H1 (cell line): ENCODE data around the gene RFLNA. TPM values are rescaled to one million over a fixed set of nuclear protein-coding genes. Genes with fewer than 3 reads are reported as not detected.

ENCODE experiments used
- CTCF ChIA-PET: fragments of 300-600 bp; sonication (Branson Sonifier 250); formaldehyde crosslinking; loops from one replicate; lab custom pipeline; 2021; ENCODE audit not compliant: partially characterized antibody; lab: Charles Lee
- POLR2A ChIA-PET: fragments of 300-600 bp; sonication (Branson Sonifier 250); formaldehyde crosslinking; loops from one replicate; lab custom pipeline; 2021; ENCODE audit warnings: inconsistent platforms; ENCODE audit not compliant: partially characterized antibody; lab: Charles Lee
- DNase-seq, 2 experiments: peaks; one replicate each; pipeline versions ENCODE4 v3.0.0 to v3.0.0-alpha.2; 2010 to 2022; ENCODE audit warnings: low spot score in 2 of 2, low read depth in 1 of 2, mixed read lengths in 1 of 2
- FAIRE-seq: peaks from 2 replicates; lab custom pipeline; 2011; peaks lifted over from hg19 to GRCh38; lab: Jason Lieb, UNC
- H2AFZ ChIP-seq: 2 replicates; pipeline ENCODE4 v1.8.1; 2012; ENCODE audit warnings: low read length, inconsistent platforms
- H2AK5ac ChIP-seq: 2 replicates; pipeline ENCODE4 v1.6.1; 2013; ENCODE audit warnings: low read depth, low read length
- H2BK120ac ChIP-seq: replicated peaks from 2 replicates; pipeline ENCODE3; 2013; ENCODE audit warnings: low read depth, low read length, inconsistent platforms
- H2BK12ac ChIP-seq: 2 replicates; pipeline ENCODE4 v1.6.1; 2013; ENCODE audit warnings: low read depth, low read length
- H2BK15ac ChIP-seq: 2 replicates; pipeline ENCODE4 v1.6.1; 2013; ENCODE audit warnings: low read length
- H2BK20ac ChIP-seq: 2 replicates; pipeline ENCODE4 v1.6.1; 2013; ENCODE audit warnings: low read length
- H2BK5ac ChIP-seq: 2 replicates; pipeline ENCODE4 v1.6.1; 2013; ENCODE audit warnings: low read depth, low read length
- H3K14ac ChIP-seq: 2 replicates; pipeline ENCODE4 v1.6.1; 2013; ENCODE audit warnings: inconsistent platforms; ENCODE audit not compliant: insufficient read length
- H3K18ac ChIP-seq: 2 replicates; pipeline ENCODE4 v1.6.1; 2013; ENCODE audit warnings: low read length; ENCODE audit errors: extremely low read depth
- H3K23ac ChIP-seq: 2 replicates; pipeline ENCODE4 v1.6.1; 2013; ENCODE audit warnings: inconsistent platforms; ENCODE audit not compliant: insufficient read length
- H3K23me2 ChIP-seq: 2 replicates; pipeline ENCODE4 v1.6.1; 2013; ENCODE audit warnings: low read depth, low read length
- H3K27ac ChIP-seq: 2 replicates; pipeline ENCODE4 v1.6.1; 2011; ENCODE audit warnings: low read depth, low read length, inconsistent platforms
- H3K27me3 ChIP-seq, 4 experiments: replicated peaks in 1 of 4; 1 replicate in 1 of 4; 2 replicates in 3 of 4; pipeline versions ENCODE4 v1.6.1 to v1.8.1; 2011 to 2013; ENCODE audit warnings: low read length in 3 of 4, mild to moderate bottlenecking in 3 of 4, inconsistent platforms in 2 of 4, mixed read lengths in 2 of 4, moderate library complexity in 1 of 4; ENCODE audit not compliant: control insufficient read depth in 3 of 4, insufficient read depth in 3 of 4; ENCODE audit errors: extremely low read depth in 1 of 4
- H3K36me3 ChIP-seq, 4 experiments: 2 replicates each; pipeline versions ENCODE4 v1.6.1 to v1.8.1; 2011 to 2013; ENCODE audit warnings: mild to moderate bottlenecking in 4 of 4, low read length in 3 of 4, moderate library complexity in 2 of 4, control low read depth in 1 of 4, inconsistent platforms in 1 of 4; ENCODE audit not compliant: insufficient read depth in 4 of 4, control insufficient read depth in 2 of 4
- H3K4ac ChIP-seq: replicated peaks from 2 replicates; pipeline ENCODE3; 2013; ENCODE audit warnings: low read length, low read depth, mixed read lengths, inconsistent platforms; ENCODE audit not compliant: insufficient read length
- H3K4me1 ChIP-seq, 4 experiments: replicated peaks in 1 of 4; 1 replicate in 1 of 4; 2 replicates in 3 of 4; pipeline versions ENCODE4 v1.6.1 to v1.8.1; 2011 to 2013; ENCODE audit warnings: low read length in 3 of 4, inconsistent platforms in 2 of 4, mixed read lengths in 1 of 4; ENCODE audit not compliant: insufficient read depth in 4 of 4, control insufficient read depth in 3 of 4
- H3K4me2 ChIP-seq, 2 experiments: 2 replicates each; pipeline versions ENCODE4 v1.6.1 to v1.8.1; 2011 to 2013; ENCODE audit warnings: low read depth in 2 of 2, low read length in 2 of 2, control low read depth in 1 of 2, inconsistent platforms in 1 of 2, mild to moderate bottlenecking in 1 of 2; ENCODE audit not compliant: insufficient read depth in 1 of 2
- H3K4me3 ChIP-seq, 4 experiments: fragments of 200-600, 300-600 bp in 1 of 4; sonication (generic), shearing (Covaris generic), sonication (Bioruptor Twin) in 1 of 4; 2 replicates each; pipeline versions ENCODE4 v1.5.1 to v1.8.1; 2011 to 2016; ENCODE audit warnings: low read length in 4 of 4, low read depth in 3 of 4, control low read depth in 2 of 4, inconsistent platforms in 2 of 4, mild to moderate bottlenecking in 2 of 4, mixed read lengths in 1 of 4, moderate library complexity in 1 of 4; ENCODE audit not compliant: insufficient read depth in 2 of 4; ENCODE audit errors: extremely low read depth in 1 of 4
- H3K56ac ChIP-seq: replicated peaks from 2 replicates; pipeline ENCODE3; 2013; ENCODE audit warnings: low read depth, mild to moderate bottlenecking, mixed read lengths, low read length, inconsistent platforms; ENCODE audit not compliant: insufficient read length
- H3K79me1 ChIP-seq: 2 replicates; pipeline ENCODE4 v1.6.1; 2013; ENCODE audit warnings: low read depth, low read length, control low read depth
- H3K79me2 ChIP-seq, 2 experiments: 2 replicates each; pipeline versions ENCODE4 v1.6.1 to v1.8.1; 2012 to 2013; ENCODE audit warnings: low read length in 2 of 2, mild to moderate bottlenecking in 2 of 2, inconsistent platforms in 1 of 2; ENCODE audit not compliant: insufficient read depth in 2 of 2, control insufficient read depth in 1 of 2
- H3K9ac ChIP-seq, 4 experiments: replicated peaks in 1 of 4; 1 replicate in 1 of 4; 2 replicates in 3 of 4; pipeline versions ENCODE4 v1.6.1 to v1.8.1; 2011 to 2013; ENCODE audit warnings: low read depth in 3 of 4, low read length in 3 of 4, control low read depth in 2 of 4, mild to moderate bottlenecking in 2 of 4, moderate library complexity in 2 of 4, inconsistent platforms in 1 of 4; ENCODE audit errors: extremely low read depth in 1 of 4
- H3K9me3 ChIP-seq, 2 experiments: 2 replicates each; pipeline versions ENCODE4 v1.6.1 to v1.8.1; 2012 to 2013; ENCODE audit warnings: mild to moderate bottlenecking in 2 of 2, moderate library complexity in 2 of 2, control low read depth in 1 of 2, inconsistent platforms in 1 of 2, low read depth in 1 of 2, low read length in 1 of 2, mixed read lengths in 1 of 2; ENCODE audit not compliant: insufficient read depth in 2 of 2
- H4K20me1 ChIP-seq, 2 experiments: replicated peaks in 1 of 2; 2 replicates each; pipeline versions ENCODE3 to v1.8.1; 2011 to 2013; ENCODE audit warnings: inconsistent platforms in 2 of 2, low read length in 2 of 2, mild to moderate bottlenecking in 1 of 2; ENCODE audit not compliant: insufficient read depth in 2 of 2, control insufficient read depth in 1 of 2
- H4K5ac ChIP-seq: 2 replicates; pipeline ENCODE4 v1.6.1; 2013; ENCODE audit warnings: low read length, low read depth, mixed read lengths, inconsistent platforms; ENCODE audit not compliant: insufficient read length
- H4K8ac ChIP-seq: 2 replicates; pipeline ENCODE4 v1.8.0; 2013; ENCODE audit warnings: mild to moderate bottlenecking, moderate library complexity, low read length, inconsistent platforms; ENCODE audit not compliant: insufficient read depth; ENCODE audit errors: extremely low read depth
- H4K91ac ChIP-seq: replicated peaks from 2 replicates; pipeline ENCODE3; 2013; ENCODE audit warnings: low read length, mixed read lengths, inconsistent platforms; ENCODE audit not compliant: insufficient read length
- CHD2 ChIP-seq: IDR thresholded peaks from 2 replicates; pipeline ENCODE4 v1.6.1; 2012; ENCODE audit warnings: low read length, improper control_type of control experiment
- WGBS, 2 experiments: shearing (Covaris generic) in 1 of 2; methylation state at CpG; one replicate each; pipeline versions ENCODE4 v1.1.6 to v1.1.7; 2013 to 2015; ENCODE audit warnings: low lambda C conversion rate in 2 of 2, mixed read lengths in 2 of 2, inconsistent platforms in 1 of 2, low coverage in 1 of 2, missing lambda C conversion rate in 1 of 2; ENCODE audit not compliant: insufficient replicate concordance in 2 of 2, insufficient coverage in 1 of 2, insufficient read length in 1 of 2; ENCODE audit errors: extremely low coverage in 1 of 2, missing lambda C conversion rate in 1 of 2; 5-methylcytosine and 5-hydroxymethylcytosine counted together
- polyA plus RNA-seq, 7 experiments: library from polyadenylated mRNA; depleted of rRNA in 3 of 7; stranded (reverse) in 5 of 7; unstranded in 2 of 7; fragments of >200 nt in 5 of 7; fragments of 200-250 nt in 2 of 7; gene quantifications; 1 replicate in 5 of 7; 2 replicates in 1 of 7; 4 replicates in 1 of 7; pipeline versions ENCODE4 v1.2.1 to v1.2.3, GENCODE V29; 2011 to 2013; ENCODE audit warnings: missing spikeins in 2 of 7, mixed read lengths in 2 of 7
- total RNA-seq: library from RNA; stranded (reverse); fragmentation: NEBNext Ultra II Directional; extraction: Animal tissue kit (Norgen Biotek cat#: 25700); gene quantifications from 2 replicates; pipeline ENCODE4 v1.2.1, GENCODE V29; 2021

RFLNA gene
- total and polyA plus RNA-seq, 2 of the 8 experiments (the other 6 are each of a cell fraction or from before 2014, with no cell fraction given), result 6.4 to 6.6 TPM

DNA sequence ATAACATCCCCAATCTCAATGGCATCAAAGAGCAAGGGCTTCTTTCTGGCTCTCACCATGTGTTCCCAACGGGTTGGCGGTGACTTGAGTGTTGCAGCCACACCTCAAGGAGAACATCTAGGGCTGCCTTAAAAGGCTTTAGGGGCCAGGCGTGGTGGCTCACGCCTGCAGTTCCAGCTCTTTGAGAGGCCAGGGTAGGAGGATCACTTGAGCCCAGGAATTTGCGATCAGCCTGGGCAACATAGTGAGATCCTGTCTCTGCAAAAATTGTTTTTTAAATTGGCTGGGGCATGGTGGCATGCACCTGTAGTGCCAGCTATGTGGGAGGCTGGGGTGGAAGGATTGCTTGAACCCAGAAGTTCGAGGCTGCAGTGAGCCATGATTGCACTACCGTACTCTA is 14.9 kb downstream of the RFLNA start:
- Histone ChIP-seq H4K5ac (no peak overlapping the region), H4K8ac (no peak overlapping the region), H3K9ac (no peak overlapping the region), H3K18ac (no peak overlapping the region), H3K27me3 (no peaks in the 10 kb centered on the region), H2BK5ac (no peak overlapping the region), H4K91ac (no peak overlapping the region), H3K23me2 (no peaks in the 10 kb centered on the region), H3K4me3 (no peak overlapping the region), H3K14ac (no peak overlapping the region), H3K4me1 (peaks cover 0 to 3% (median 0%) of the 10 kb centered on the region in 4 experiments; a peak in 1 of 7 replicates), H3K4ac (no peak overlapping the region), H3K79me2 (no peaks in the 10 kb centered on the region), H2BK20ac (no peak overlapping the region), H3K23ac (no peak overlapping the region), H4K20me1 (peaks cover 0 to 1% of the 10 kb centered on the region in 2 experiments), H2BK120ac (no peak overlapping the region), H3K79me1 (no peaks in the 10 kb centered on the region; the same call in 1 of the 2 replicates), H3K4me2 (no peak overlapping the region), H3K36me3 (peaks cover 0 to 4% (median 0%) of the 10 kb centered on the region in 4 experiments; a peak in 1 of 8 replicates), H2BK15ac (no peak overlapping the region), H3K56ac (no peak overlapping the region), H3K9me3 (no peaks in the 10 kb centered on the region), H2AK5ac (no peak overlapping the region), H2AFZ (no peak overlapping the region), H3K27ac (no peak overlapping the region), H2BK12ac (no peak overlapping the region)
- WGBS, 2 experiments, result 94% methylated on average over 6 of the region's 7 CpGs; no CpG with 5 or more reads in 1 of the 2 experiments
- POLR2A ChIA-PET, result interaction anchor here (1.0 to 1.2 kb wide), 3 partner anchors 9 to 14 kb away, joined by 3 to 4 read pairs (median 4); no protein-coding TSS in a partner anchor
- no peak for TF ChIP-seq CHD2
- DNase-seq (no peak), FAIRE-seq (no peak)
- CTCF ChIA-PET, result interaction anchor here (0.7 to 3.1 kb wide), 5 partner anchors 9 to 277 kb away, joined by 3 to 11 read pairs (median 3); no protein-coding TSS in a partner anchor
